HAP-1 (cell line): ENCODE measurements around the gene LIN7C.

Experiments
- DNase-seq, 2 experiments: peaks; one replicate each; pipeline ENCODE4 v3.0.0-alpha.2; 2016 to 2020; ENCODE audit warnings: low spot score in 2 of 2
- H3K27me3 ChIP-seq: fragments of 250-450 bp; sonication (Bioruptor Pico); 2 replicates; pipeline ENCODE4 v1.5.1; 2020; ENCODE audit warnings: low read depth, mild to moderate bottlenecking, moderate library complexity
- H3K36me3 ChIP-seq: fragments of 250-450 bp; sonication (Bioruptor Pico); replicated peaks from 2 replicates; pipeline ENCODE4 v1.5.1; 2020; ENCODE audit warnings: mild to moderate bottlenecking
- H3K4me1 ChIP-seq: fragments of 250-450 bp; sonication (Bioruptor Pico); 2 replicates; pipeline ENCODE4 v1.5.1; 2020; ENCODE audit warnings: mild to moderate bottlenecking
- H3K4me3 ChIP-seq: fragments of 250-450 bp; sonication (Bioruptor Pico); 2 replicates; pipeline ENCODE4 v1.5.1; 2020; ENCODE audit warnings: mild to moderate bottlenecking, moderate library complexity
- H3K9me3 ChIP-seq: fragments of 250-450 bp; sonication (Bioruptor Pico); 2 replicates; pipeline ENCODE4 v1.5.1; 2020; ENCODE audit warnings: mild to moderate bottlenecking, moderate library complexity
- in situ Hi-C: fragments of 300-500 bp; cut with MboI; formaldehyde crosslinking; loops from 3 replicates; pipeline ENCODE4 v1.14.3; 2020; ENCODE audit warnings: low sequenced_read_pairs, inconsistent platforms, mixed read lengths

LIN7C gene

DNA sequence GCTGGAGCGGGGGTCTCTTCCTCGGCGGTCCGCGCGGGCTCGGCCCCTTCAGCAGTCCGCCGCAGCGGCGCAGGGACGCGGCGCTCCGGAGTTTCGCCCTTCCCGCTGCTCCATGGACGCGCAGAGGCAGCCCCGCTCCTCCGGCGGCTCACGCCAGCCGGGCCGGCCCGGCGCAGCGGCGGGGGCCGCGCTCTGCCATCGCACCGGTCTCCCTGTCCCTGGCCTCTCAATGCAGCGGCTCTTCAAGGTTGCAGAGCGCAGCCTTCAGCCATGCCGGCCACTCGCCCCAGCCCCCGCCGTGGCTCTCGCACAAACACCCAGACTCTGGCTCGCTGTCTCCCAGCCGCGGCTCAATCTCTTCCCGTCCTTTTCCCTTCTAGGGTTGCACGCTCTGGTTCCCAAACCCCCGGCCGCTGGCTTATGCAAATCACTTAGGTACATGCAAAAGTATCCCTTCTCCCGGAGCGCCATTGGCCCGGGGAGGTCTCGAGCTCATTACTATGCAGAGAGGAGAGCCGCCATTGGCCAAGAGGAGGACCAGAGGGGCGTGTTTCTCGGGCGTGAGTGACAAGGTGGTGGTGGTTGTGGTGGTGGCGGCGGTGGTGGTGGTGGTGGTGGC, 34.1 kb downstream of the LIN7C start, which contains the start of gene LGR4:
TSS of gene LGR4 (minus strand) at position 393 of the 619 bp plus-strand sequence. CDS start 488 bp downstream, outside the sequence.
- Histone ChIP-seq H3K27me3 (no peaks in the 10 kb centered on the region), H3K4me3 (peak within 1 kb of the TSS; percentile 65), H3K9me3 (no peaks in the 10 kb centered on the region), H3K4me1 (peaks cover 19% of the 10 kb centered on the region), H3K36me3 (no peaks in the 10 kb centered on the region)
- in situ Hi-C loops, result loop anchor here (25.0 kb wide), 1 partner anchor 110 kb away; the partner anchor contains the start of gene CCDC34
- DNase-seq, result peak; percentile 98 to 99

DNA sequence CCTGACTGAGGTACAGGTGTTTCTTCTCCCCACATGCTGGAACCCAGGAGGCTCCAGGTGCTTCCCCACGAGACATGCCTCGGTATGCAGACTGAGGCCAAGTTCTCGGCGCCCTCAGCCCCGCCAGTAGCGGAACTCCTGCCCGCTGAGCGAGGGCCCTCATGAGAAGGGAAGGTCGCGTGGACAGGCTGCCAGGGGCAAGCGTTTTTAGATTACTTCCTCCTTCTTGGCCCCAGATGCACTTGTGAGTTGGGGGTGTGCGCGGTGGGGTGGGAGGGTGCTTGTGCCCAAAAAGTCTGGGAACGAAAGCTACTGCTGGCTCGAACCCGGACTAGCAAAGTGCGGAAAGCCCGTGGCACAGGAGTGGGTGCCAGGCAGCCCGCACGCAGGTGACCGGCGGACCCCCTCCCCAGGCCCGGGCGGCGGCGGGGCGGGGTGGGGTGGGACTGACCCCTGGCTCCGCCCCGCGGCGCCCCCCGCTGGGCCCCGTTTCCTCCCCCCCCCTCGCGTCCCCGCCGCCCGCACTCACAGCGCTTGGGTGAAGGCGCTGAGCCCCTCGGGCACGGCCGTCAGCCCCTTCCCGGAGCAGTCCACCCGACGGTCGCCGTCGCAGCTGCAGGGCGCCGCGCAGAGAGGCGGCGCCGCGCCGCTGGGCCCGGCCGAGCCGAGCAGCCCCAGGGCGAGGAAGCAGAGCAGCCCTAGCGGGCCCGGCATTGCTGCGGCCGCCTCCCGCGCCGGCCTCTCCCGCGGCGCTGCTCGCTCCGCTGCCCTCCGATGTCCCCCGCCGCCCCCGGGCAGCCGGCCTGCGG, 34.8 kb downstream of the LIN7C start:
- DNase-seq, result peak in 1 of 2 experiments; percentile 65
- in situ Hi-C loops, result loop anchor here (25.0 kb wide), 1 partner anchor 109 kb away; the partner anchor contains the start of gene CCDC34

DNA sequence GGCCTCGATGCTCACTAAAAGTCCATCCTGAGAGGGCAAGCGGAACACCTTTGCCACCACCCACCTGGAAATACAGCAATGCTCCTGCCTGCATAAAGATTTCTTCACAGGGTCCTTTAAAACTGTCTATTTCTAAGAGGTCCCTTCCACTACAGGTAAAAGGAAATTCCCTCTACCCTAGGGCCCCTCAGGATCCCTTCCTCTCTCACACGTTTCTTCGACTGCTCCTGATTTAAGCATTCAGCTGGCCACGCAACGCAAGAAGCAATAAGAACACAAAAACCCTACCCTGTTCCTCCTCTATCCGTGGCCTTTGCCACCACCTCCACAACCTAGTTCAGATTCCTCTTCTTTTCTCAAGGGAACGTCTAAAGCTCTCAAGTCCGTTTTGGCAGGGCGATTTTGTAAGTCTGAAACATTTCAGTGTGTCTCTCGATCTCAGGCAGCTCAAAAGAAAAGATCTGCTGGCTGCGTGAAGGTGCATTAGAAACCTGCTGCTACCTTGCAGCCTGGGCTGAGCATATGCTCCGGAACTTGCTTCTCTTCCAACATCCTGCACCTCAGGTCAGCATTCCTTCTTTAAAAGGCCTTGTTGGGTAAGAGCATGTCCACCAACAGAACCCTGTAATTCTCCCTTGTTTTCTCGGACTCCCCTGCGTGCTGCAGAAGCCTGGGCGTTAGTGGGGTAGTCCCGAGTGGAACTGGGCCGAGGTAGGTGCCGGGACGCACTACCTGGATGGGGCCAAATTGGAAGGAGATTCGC, 35.6 kb downstream of the LIN7C start:
- no peak for DNase-seq
- H3K4me3 ChIP-seq, result peak overlapping the region; percentile 65
- no peaks in the 10 kb centered on the region for H3K36me3 ChIP-seq
- peaks cover 26% of the 10 kb centered on the region for H3K4me1 ChIP-seq
- H3K27me3 ChIP-seq, result no peaks in the 10 kb centered on the region
- in situ Hi-C loops, result loop anchor here (25.0 kb wide), 1 partner anchor 109 kb away; the partner anchor contains the start of gene CCDC34
- H3K9me3 ChIP-seq, result no peaks in the 10 kb centered on the region

More for the DNA sequence above, 34.8 kb downstream of the LIN7C start:
- no peaks in the 10 kb centered on the region for H3K36me3 ChIP-seq
- no peaks in the 10 kb centered on the region for H3K27me3 ChIP-seq
- no peaks in the 10 kb centered on the region for H3K9me3 ChIP-seq
- H3K4me1 ChIP-seq, result peaks cover 19% of the 10 kb centered on the region
- H3K4me3 ChIP-seq, result peak overlapping the region; percentile 65

DNA sequence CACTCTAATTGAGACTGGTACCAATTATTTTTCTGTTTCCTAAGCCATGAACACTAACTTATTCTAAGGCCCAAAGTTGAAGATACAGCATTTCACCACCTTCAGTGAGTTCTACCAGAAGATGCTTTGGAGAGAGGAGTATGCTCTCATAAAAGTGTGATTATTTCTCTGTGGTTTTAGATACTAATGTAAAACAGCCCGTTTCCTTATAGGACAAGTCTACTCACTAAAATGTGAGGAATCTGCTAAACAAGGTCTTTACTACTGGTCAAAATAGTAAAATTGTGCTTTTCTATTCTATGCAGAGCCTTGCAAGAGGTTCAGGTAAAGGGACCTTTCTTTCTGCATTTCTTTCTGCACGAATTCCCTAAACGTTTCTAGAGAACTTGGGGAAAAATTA, 36.4 kb downstream of the LIN7C start:
- no peaks in the 10 kb centered on the region for H3K36me3 ChIP-seq
- H3K9me3 ChIP-seq, result no peaks in the 10 kb centered on the region
- H3K4me1 ChIP-seq, result peaks cover 34% of the 10 kb centered on the region
- no peak for DNase-seq
- in situ Hi-C loops, result loop anchor here (25.0 kb wide), 1 partner anchor 108 kb away; the partner anchor contains the start of gene CCDC34
- H3K4me3 ChIP-seq, result peak overlapping the region; percentile 65
- no peaks in the 10 kb centered on the region for H3K27me3 ChIP-seq

DNA sequence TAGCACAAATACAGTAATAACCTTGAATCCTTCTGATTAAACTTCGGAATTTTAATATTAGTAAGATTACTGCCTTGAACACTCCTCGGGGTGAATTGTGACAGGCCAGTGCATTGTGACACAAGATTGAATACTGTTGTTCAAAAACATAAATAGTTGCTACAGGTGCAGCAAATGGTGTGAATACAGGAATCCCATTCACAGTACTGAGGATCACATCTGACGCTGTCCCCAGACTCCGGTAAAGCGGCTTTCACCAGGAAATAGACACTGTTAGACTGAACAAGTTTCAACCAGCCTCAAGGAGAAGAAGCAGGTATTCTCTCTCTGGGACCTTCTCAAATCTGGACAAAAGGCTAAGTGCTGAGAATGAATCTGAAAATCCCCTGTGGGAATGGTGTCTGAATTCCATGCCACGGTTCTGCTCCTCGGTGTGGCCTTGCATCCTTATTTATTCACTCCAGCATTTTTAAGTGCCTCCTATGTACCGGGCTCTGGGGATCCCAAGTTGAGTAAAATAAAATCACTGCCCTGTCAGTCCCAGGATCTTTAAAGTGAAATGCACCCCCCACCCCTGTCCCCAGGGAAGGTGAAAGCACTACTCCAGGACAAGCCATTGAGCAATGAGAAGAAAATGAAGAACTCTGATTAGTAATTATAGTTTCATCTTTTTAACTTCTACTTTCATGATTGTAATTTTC, 37.4 kb downstream of the LIN7C start:
- Histone ChIP-seq H3K9me3 (no peaks in the 10 kb centered on the region), H3K27me3 (no peaks in the 10 kb centered on the region), H3K4me1 (peaks cover 44% of the 10 kb centered on the region), H3K4me3 (peak overlapping the region; percentile 65), H3K36me3 (no peaks in the 10 kb centered on the region)
- in situ Hi-C loops, result loop anchor here (25.0 kb wide), 1 partner anchor 107 kb away; the partner anchor contains the start of gene CCDC34
- DNase-seq, result peak in 1 of 2 experiments; percentile 47

DNA sequence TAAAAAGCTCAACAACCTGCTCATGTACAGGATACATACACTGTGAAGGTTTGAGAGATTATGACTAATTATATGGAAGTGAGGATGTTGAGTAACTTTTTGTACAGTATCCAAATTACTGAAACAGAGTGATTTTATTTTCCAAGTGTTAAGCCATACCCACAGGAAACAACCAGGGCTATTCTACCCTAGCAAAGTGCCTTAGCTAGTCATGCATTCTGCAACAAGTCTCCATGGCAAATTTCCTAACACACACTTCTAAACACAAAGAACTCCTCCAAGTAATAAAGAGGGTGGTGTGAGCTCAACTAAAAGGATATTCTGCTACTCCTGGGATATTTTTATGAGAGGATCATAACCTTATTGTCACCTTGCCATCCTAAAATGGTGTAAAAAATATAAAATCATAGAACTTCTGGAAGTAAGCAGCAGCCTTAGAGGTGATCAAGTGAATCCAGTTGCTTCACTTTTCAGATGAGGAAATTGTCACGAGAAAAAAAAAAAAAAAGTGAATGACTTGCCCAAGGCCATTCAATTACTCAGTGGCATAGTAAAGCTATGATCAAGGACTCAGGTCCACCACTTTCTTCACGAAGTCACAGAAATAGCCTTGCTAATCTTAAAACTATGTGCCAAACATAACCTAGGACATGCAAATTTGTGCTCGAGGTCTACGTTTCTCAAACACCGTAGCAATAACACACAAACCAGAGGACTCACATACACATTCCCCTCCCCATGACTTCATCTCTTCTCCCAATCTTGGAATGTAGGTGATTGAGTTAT, 38.2 kb downstream of the LIN7C start:
- DNase-seq, result peak in 1 of 2 experiments; percentile 68
- no peaks in the 10 kb centered on the region for H3K27me3 ChIP-seq
- H3K36me3 ChIP-seq, result no peaks in the 10 kb centered on the region
- peaks cover 47% of the 10 kb centered on the region for H3K4me1 ChIP-seq
- peak overlapping the region; percentile 65 for H3K4me3 ChIP-seq
- in situ Hi-C loops, result loop anchor here (25.0 kb wide), 1 partner anchor 106 kb away; the partner anchor contains the start of gene CCDC34
- no peaks in the 10 kb centered on the region for H3K9me3 ChIP-seq

DNA sequence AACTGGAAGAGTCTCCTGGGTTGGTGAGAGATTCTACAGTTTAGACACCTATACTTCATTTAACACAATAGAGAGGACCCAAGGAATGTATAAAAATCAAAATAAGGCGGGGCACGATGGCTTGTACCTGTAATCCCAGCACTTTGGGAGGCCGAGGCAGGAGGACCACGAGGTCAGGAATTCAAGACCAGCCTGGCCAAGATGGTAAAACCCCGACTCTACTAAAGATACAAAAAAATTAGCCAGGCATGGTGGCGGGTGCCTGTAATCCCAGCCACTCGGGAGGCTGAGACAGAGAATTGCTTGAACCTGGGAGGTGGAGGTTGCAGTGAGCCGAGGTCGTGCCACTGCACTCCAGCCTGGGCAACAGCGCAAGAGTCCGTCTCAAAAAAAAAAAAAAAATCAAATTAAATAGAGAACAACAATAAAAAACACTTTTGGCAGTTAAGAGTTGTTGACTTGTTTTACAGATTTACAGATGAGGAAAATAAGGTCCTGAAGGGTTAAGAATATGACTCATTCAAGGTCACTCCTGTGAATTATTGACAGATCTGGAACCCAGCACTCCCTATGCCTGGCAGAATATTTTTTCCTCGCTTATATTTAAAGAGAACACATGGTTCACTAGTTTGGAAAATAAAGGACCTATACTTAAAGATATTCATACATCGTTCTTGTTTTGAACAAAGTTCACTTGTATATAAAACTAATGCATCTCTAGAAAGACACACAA, 39.2 kb downstream of the LIN7C start:
- no peaks in the 10 kb centered on the region for H3K27me3 ChIP-seq
- peaks cover 44% of the 10 kb centered on the region for H3K4me1 ChIP-seq
- H3K9me3 ChIP-seq, result no peaks in the 10 kb centered on the region
- H3K36me3 ChIP-seq, result no peaks in the 10 kb centered on the region
- H3K4me3 ChIP-seq, result no peak overlapping the region
- no peak for DNase-seq
- in situ Hi-C loops, result loop anchor here (25.0 kb wide), 1 partner anchor 105 kb away; the partner anchor contains the start of gene CCDC34

DNA sequence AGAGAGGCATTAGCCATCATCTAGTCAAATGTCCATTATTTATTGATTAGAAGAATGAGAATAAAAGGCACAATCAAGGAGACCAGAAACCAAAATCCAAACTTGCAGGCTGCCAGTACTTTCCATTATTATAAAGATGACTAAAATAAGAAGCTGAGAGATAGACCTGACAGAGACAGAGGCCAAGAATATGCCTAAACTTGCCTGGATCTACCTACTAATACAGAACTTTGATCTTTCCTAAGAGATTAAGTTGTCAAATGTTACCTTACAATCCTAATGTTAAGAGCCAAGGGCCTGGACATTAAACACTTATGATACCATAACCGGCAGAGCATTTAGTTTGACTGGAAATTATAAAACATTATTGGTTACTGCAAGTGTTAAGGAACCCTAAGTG, 40.2 kb downstream of the LIN7C start:
- Histone ChIP-seq H3K36me3 (no peaks in the 10 kb centered on the region), H3K9me3 (no peaks in the 10 kb centered on the region), H3K4me1 (peaks cover 44% of the 10 kb centered on the region), H3K4me3 (no peak overlapping the region), H3K27me3 (no peaks in the 10 kb centered on the region)
- DNase-seq, result no peak
- in situ Hi-C loops, result loop anchor here (25.0 kb wide), 1 partner anchor 104 kb away; the partner anchor contains the start of gene CCDC34

DNA sequence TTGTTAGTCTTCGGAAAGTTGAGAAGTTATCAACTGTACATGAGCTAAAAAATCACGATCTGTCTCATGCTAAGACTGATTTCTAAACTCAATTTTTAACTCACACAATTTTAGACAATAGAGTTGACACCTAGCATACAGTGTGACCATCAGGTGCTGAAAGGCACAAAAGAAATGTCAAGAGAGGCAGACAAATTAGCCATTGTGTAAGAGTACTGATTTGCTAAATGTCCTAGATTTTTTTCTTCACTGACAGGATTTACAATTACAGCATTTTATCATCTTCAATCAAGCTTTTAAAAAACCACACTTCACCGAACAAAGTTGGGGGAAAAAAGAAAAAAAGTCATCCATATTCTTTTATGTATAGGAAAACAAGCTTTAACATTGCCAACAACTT, 40.9 kb downstream of the LIN7C start:
- in situ Hi-C loops, result loop anchor here (25.0 kb wide), 1 partner anchor 103 kb away; the partner anchor contains the start of gene CCDC34
- H3K27me3 ChIP-seq, result no peaks in the 10 kb centered on the region
- no peaks in the 10 kb centered on the region for H3K9me3 ChIP-seq
- peaks cover 49% of the 10 kb centered on the region for H3K4me1 ChIP-seq
- no peaks in the 10 kb centered on the region for H3K36me3 ChIP-seq
- DNase-seq, result no peak
- H3K4me3 ChIP-seq, result no peak overlapping the region

DNA sequence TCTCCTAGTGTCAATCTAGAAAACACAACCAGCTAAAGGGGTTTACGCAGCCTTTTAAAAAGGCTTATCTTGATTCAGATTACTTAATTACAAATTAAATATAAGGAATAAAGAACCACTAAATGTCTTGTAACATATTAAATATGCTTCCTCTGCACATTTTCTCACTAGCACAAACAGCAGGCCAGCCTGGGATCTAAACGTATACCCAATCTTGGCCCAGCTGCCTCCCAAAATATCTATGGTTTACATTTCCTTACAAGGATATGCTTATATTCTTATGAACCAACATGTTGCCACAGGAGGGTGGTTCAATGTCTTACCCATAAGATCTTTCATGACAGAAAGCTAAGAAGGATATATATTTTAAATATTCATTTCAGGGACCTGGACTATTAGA, 41.7 kb downstream of the LIN7C start:
- in situ Hi-C loops, result loop anchor here (25.0 kb wide), 1 partner anchor 103 kb away; the partner anchor contains the start of gene CCDC34
- no peak for DNase-seq
- no peak overlapping the region for H3K4me3 ChIP-seq
- no peaks in the 10 kb centered on the region for H3K9me3 ChIP-seq
- H3K36me3 ChIP-seq, result no peaks in the 10 kb centered on the region
- H3K27me3 ChIP-seq, result no peaks in the 10 kb centered on the region
- H3K4me1 ChIP-seq, result peaks cover 56% of the 10 kb centered on the region

DNA sequence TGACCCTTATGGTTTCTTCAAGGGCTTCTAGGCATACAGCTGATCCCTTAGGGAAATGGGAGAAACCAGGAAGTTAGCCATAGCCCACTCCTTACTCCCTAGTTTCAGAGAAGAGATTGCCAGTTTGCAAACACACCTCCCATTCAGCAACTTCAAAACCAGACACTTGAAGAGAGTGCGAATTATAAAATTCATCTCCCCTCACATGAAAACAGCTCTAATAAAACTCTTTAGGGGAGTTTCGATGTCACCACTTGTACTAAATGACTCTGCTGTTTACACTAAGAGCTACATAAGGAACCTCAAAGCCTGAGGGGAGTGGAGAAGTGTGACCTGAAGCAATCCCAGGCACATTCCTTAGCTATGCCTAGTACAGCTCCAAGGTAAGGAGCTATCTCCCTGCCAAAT, 42.3 kb downstream of the LIN7C start:
- DNase-seq, result no peak
- Histone ChIP-seq H3K27me3 (no peaks in the 10 kb centered on the region), H3K36me3 (no peaks in the 10 kb centered on the region), H3K4me3 (no peak overlapping the region), H3K4me1 (peaks cover 58% of the 10 kb centered on the region), H3K9me3 (no peaks in the 10 kb centered on the region)
- in situ Hi-C loops, result loop anchor here (25.0 kb wide), 1 partner anchor 102 kb away; the partner anchor contains the start of gene CCDC34
